ENCODE results near the gene BICDL2. TPM values are rescaled to one million over a fixed set of nuclear protein-coding genes. Genes with fewer than 3 reads are reported as not detected.

BICDL2 gene
- total RNA-seq, 1 experiment from 2014 or later: not detected

- H3K9me3 ChIP-seq (ENCODE audit: low read depth, low read length, poor library complexity, severe bottlenecking): no peaks in the 10 kb centered on the region
- ChIA-PET CTCF (interaction anchor here (0.7 kb wide), 1 partner anchor 92 kb away, joined by 3 read pairs; no protein-coding TSS in a partner anchor), POLR2A (ENCODE audit: low non-redundant PET) (no interaction called here)
- H3K27me3 ChIP-seq (replicated peaks; ENCODE audit: insufficient read depth, low read depth, low read length, poor library complexity): peaks cover 12% of the 10 kb centered on the region
- TF ChIP-seq EZH2 (IDR thresholded peaks at IDR 0.05; ENCODE audit: borderline replicate concordance, low read depth, low read length, poor library complexity, severe bottlenecking) (no peak), CTCF (conservative IDR thresholded peaks at IDR 0.05; ENCODE audit: low read depth, low read length) (no peak)
- no peaks in the 10 kb centered on the region for H3K4me1 ChIP-seq (ENCODE audit: insufficient read depth, low read length, poor library complexity, severe bottlenecking)
- no peak overlapping the region for H3K4me3 ChIP-seq (ENCODE audit: low read depth, low read length, poor library complexity, severe bottlenecking)
- intact Hi-C loops (cut with micrococcal nuclease; ENCODE audit: unreplicated experiment): loop anchor here (10.0 kb wide), 1 partner anchor 103 kb away; no protein-coding TSS in a partner anchor
- no TSS peak for BruUV-seq (replicated peaks)
- no peak overlapping the region for H3K27ac ChIP-seq (ENCODE audit: low read depth, low read length, poor library complexity, severe bottlenecking)
- no peak for DNase-seq (ENCODE audit: low spot score)
- H3K36me3 ChIP-seq (ENCODE audit: insufficient read depth, low read length, poor library complexity, severe bottlenecking): no peaks in the 10 kb centered on the region
Observed at GRCh38 chr16:3051494-3051893, 14.8 kb upstream of the BICDL2 start.

- TF ChIP-seq CTCF (conservative IDR thresholded peaks at IDR 0.05; ENCODE audit: low read depth, low read length) (no peak), EZH2 (IDR thresholded peaks at IDR 0.05; ENCODE audit: borderline replicate concordance, low read depth, low read length, poor library complexity, severe bottlenecking) (no peak)
- Histone ChIP-seq H3K27ac (ENCODE audit: low read depth, low read length, poor library complexity, severe bottlenecking) (no peak overlapping the region), H3K4me3 (ENCODE audit: low read depth, low read length, poor library complexity, severe bottlenecking) (no peak overlapping the region), H3K4me1 (ENCODE audit: insufficient read depth, low read length, poor library complexity, severe bottlenecking) (no peaks in the 10 kb centered on the region), H3K9me3 (ENCODE audit: low read depth, low read length, poor library complexity, severe bottlenecking) (no peaks in the 10 kb centered on the region), H3K36me3 (ENCODE audit: insufficient read depth, low read length, poor library complexity, severe bottlenecking) (no peaks in the 10 kb centered on the region), H3K27me3 (replicated peaks; ENCODE audit: insufficient read depth, low read depth, low read length, poor library complexity) (peaks cover 16% of the 10 kb centered on the region)
- ChIA-PET CTCF (interaction anchor here (0.7 to 1.2 kb wide), 2 partner anchors 23 to 92 kb away, joined by 3 to 7 read pairs; no protein-coding TSS in a partner anchor), POLR2A (ENCODE audit: low non-redundant PET) (no interaction called here)
- no peak for DNase-seq (ENCODE audit: low spot score)
- BruUV-seq (replicated peaks): no TSS peak
- intact Hi-C loops (cut with micrococcal nuclease; ENCODE audit: unreplicated experiment): loop anchor here (10.0 kb wide), 1 partner anchor 104 kb away; no protein-coding TSS in a partner anchor
Observed at GRCh38 chr16:3051009-3051408, 14.3 kb upstream of the BICDL2 start.

- Histone ChIP-seq H3K4me1 (ENCODE audit: insufficient read depth, low read length, poor library complexity, severe bottlenecking) (no peaks in the 10 kb centered on the region), H3K9me3 (ENCODE audit: low read depth, low read length, poor library complexity, severe bottlenecking) (no peaks in the 10 kb centered on the region), H3K36me3 (ENCODE audit: insufficient read depth, low read length, poor library complexity, severe bottlenecking) (no peaks in the 10 kb centered on the region), H3K27me3 (replicated peaks; ENCODE audit: insufficient read depth, low read depth, low read length, poor library complexity) (peaks cover 20% of the 10 kb centered on the region), H3K4me3 (ENCODE audit: low read depth, low read length, poor library complexity, severe bottlenecking) (no peak overlapping the region), H3K27ac (ENCODE audit: low read depth, low read length, poor library complexity, severe bottlenecking) (no peak overlapping the region)
- POLR2A ChIA-PET (ENCODE audit: low non-redundant PET): no interaction called here
- CTCF ChIA-PET: interaction anchor here (1.2 kb wide), 1 partner anchor 22 kb away, joined by 7 read pairs; no protein-coding TSS in a partner anchor
- no TSS peak for BruUV-seq (replicated peaks)
- no peak for TF ChIP-seq CTCF (conservative IDR thresholded peaks at IDR 0.05; ENCODE audit: low read depth, low read length)
- TF ChIP-seq EZH2 (IDR thresholded peaks at IDR 0.05; ENCODE audit: borderline replicate concordance, low read depth, low read length, poor library complexity, severe bottlenecking): no peak
- intact Hi-C loops (cut with micrococcal nuclease; ENCODE audit: unreplicated experiment): loop anchor here (10.0 kb wide), 1 partner anchor 104 kb away; no protein-coding TSS in a partner anchor
- no peak for DNase-seq (ENCODE audit: low spot score)
Observed at GRCh38 chr16:3050487-3050886, 13.7 kb upstream of the BICDL2 start.

Measured in A673 (cell line).